OCI-LY3 (cell line): ENCODE measurements around the gene GPATCH3.

Source experiments
- EZH2phosphoT487 ChIP-seq: fragments of 200-600 bp; shearing (Covaris generic); IDR thresholded peaks from 2 replicates; pipeline ENCODE4 v1.6.1; 2018; ENCODE audit warnings: antibody characterized with exemption, mixed run types, low read depth
- TF ChIP-seq, protein P1 (sequence below): fragments of 200-600, 300-600 bp; sonication (generic); IDR thresholded peaks from 2 replicates; pipeline ENCODE4 v1.5.1; 2014; ENCODE audit warnings: antibody characterized with exemption, low read length, low read depth

DNA sequence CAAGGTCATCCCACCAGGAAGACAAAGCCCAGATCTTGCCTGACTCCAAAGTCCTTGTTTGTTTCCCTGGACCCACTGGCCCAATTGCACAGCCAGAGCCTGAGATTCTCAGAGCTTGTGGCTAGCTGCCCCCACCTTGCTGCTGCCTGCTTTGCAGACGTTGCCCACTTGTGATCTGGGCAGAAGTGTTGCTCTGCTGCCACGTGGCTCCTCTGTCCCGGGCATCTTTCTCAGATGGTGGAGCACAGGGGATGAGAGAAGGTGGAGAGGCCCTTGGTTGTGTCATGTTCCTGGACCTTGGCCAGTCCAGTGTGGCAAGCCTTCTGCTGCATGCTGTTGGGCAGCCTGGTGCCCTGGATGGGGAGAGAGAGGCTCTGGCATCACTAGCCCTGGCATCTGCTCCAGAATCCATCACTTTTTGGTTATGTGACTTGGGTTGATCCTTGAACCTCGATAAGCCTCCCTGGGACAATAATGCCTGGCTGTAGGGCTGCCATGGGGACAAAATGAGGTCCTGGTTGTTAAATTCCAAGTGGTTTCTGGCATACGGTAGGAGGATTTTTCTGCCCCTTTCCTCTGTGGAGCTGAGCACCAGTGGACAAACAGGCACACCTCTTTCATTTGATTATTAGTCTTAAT is 15.1 kb upstream of the GPATCH3 start:
- TF ChIP-seq, protein P1, sequence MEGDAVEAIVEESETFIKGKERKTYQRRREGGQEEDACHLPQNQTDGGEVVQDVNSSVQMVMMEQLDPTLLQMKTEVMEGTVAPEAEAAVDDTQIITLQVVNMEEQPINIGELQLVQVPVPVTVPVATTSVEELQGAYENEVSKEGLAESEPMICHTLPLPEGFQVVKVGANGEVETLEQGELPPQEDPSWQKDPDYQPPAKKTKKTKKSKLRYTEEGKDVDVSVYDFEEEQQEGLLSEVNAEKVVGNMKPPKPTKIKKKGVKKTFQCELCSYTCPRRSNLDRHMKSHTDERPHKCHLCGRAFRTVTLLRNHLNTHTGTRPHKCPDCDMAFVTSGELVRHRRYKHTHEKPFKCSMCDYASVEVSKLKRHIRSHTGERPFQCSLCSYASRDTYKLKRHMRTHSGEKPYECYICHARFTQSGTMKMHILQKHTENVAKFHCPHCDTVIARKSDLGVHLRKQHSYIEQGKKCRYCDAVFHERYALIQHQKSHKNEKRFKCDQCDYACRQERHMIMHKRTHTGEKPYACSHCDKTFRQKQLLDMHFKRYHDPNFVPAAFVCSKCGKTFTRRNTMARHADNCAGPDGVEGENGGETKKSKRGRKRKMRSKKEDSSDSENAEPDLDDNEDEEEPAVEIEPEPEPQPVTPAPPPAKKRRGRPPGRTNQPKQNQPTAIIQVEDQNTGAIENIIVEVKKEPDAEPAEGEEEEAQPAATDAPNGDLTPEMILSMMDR: no peak
- TF ChIP-seq EZH2phosphoT487: no peak
